Neural cell (in vitro differentiated cells): ENCODE data around the gene C1QC. TPM values are rescaled to one million over a fixed set of nuclear protein-coding genes. Genes with fewer than 3 reads are reported as not detected.

ENCODE experiments used
- H2AFZ ChIP-seq: fragments of 200-600, 300-800 bp; sonication (generic), shearing (Covaris generic); 2 replicates; pipeline ENCODE4 v1.6.0; 2014; ENCODE audit warnings: low read depth, mild to moderate bottlenecking, antibody characterized with exemption, low read length, moderate library complexity
- H3F3A ChIP-seq: fragments of 200-600 bp; shearing (Covaris generic); 2 replicates; pipeline ENCODE4 v1.6.1; 2016; ENCODE audit warnings: mild to moderate bottlenecking, moderate library complexity, mixed read lengths, antibody characterized with exemption, low read length; ENCODE audit not compliant: insufficient read depth, poor library complexity, severe bottlenecking
- H3K27ac ChIP-seq: fragments of 200-600, 300-800 bp; sonication (generic), shearing (Covaris generic); 2 replicates; pipeline ENCODE4 v1.5.1; 2014; ENCODE audit warnings: mild to moderate bottlenecking, low read length, moderate library complexity
- H3K27me3 ChIP-seq: fragments of 300-800, 200-600 bp; sonication (generic), shearing (Covaris generic); 2 replicates; pipeline ENCODE4 v1.6.0; 2014; ENCODE audit warnings: mild to moderate bottlenecking, low read depth, low read length, moderate library complexity; ENCODE audit not compliant: insufficient read depth
- H3K36me3 ChIP-seq: fragments of 300-800, 200-600 bp; sonication (generic), shearing (Covaris generic); 2 replicates; pipeline ENCODE4 v1.5.1; 2014; ENCODE audit warnings: mild to moderate bottlenecking, antibody characterized with exemption, low read length, moderate library complexity; ENCODE audit not compliant: insufficient read depth
- H3K4me2 ChIP-seq: fragments of 300-800, 200-600 bp; sonication (generic), shearing (Covaris generic); 2 replicates; pipeline ENCODE4 v1.6.0; 2014; ENCODE audit warnings: mild to moderate bottlenecking, low read length
- H3K4me3 ChIP-seq: fragments of 300-800, 200-600 bp; sonication (generic), shearing (Covaris generic); 2 replicates; pipeline ENCODE4 v1.5.1; 2014; ENCODE audit warnings: mild to moderate bottlenecking, low read length, moderate library complexity
- H3K79me2 ChIP-seq: fragments of 200-600 bp; shearing (Covaris generic); replicated peaks from 2 replicates; pipeline ENCODE4 v1.6.0; 2014; ENCODE audit warnings: mild to moderate bottlenecking, low read length, moderate library complexity; ENCODE audit not compliant: insufficient read depth
- H3K9ac ChIP-seq: fragments of 300-800, 200-600 bp; sonication (generic), shearing (Covaris generic); 2 replicates; pipeline ENCODE4 v1.6.1; 2016; ENCODE audit warnings: mild to moderate bottlenecking, low read length, mixed read lengths
- H3K9me2 ChIP-seq: fragments of 200-600 bp; shearing (Covaris generic); 2 replicates; pipeline ENCODE4 v1.6.1; 2016; ENCODE audit warnings: mild to moderate bottlenecking, low read length, mixed read lengths; ENCODE audit not compliant: insufficient read depth
- H3K9me3 ChIP-seq: fragments of 200-600, 300-800 bp; sonication (generic), shearing (Covaris generic); 2 replicates; pipeline ENCODE4 v1.6.1; 2016; ENCODE audit warnings: mild to moderate bottlenecking, mixed run types, low read length, moderate library complexity, mixed read lengths
- H4K20me1 ChIP-seq: fragments of 200-600 bp; shearing (Covaris generic); 2 replicates; pipeline ENCODE4 v1.6.1; 2016; ENCODE audit warnings: mild to moderate bottlenecking, mixed run types; ENCODE audit not compliant: insufficient read depth
- EP300 ChIP-seq: fragments of 450-650 bp; conservative IDR thresholded peaks from 2 replicates; pipeline ENCODE4 v1.6.1; 2014; ENCODE audit warnings: antibody characterized with exemption, mild to moderate bottlenecking, moderate library complexity; ENCODE audit not compliant: poor library complexity, severe bottlenecking
- EZH2 ChIP-seq: fragments of 200-600, 300-800 bp; shearing (Covaris generic), sonication (generic); IDR thresholded peaks from 2 replicates; pipeline ENCODE4 v1.6.1; 2014; ENCODE audit warnings: antibody characterized with exemption, low read length, borderline replicate concordance, mild to moderate bottlenecking; ENCODE audit not compliant: insufficient read depth, poor library complexity, severe bottlenecking
- MXI1 ChIP-seq: fragments of 450-650 bp; conservative IDR thresholded peaks from 2 replicates; pipeline ENCODE4 v1.6.1; 2014; ENCODE audit warnings: antibody characterized with exemption, mild to moderate bottlenecking; ENCODE audit not compliant: poor library complexity, severe bottlenecking
- POLR2AphosphoS5 ChIP-seq: IDR thresholded peaks from 2 replicates; pipeline ENCODE4 v1.6.1; 2012
- RAD21 ChIP-seq: fragments of 450-650 bp; conservative IDR thresholded peaks from 2 replicates; pipeline ENCODE4 v1.6.1; 2014; ENCODE audit warnings: antibody characterized with exemption, mild to moderate bottlenecking, moderate library complexity
- SMC3 ChIP-seq: fragments of 450-650 bp; conservative IDR thresholded peaks from 2 replicates; pipeline ENCODE4 v1.6.1; 2014; ENCODE audit warnings: antibody characterized with exemption, mild to moderate bottlenecking, moderate library complexity; ENCODE audit not compliant: poor library complexity
- TAF1 ChIP-seq: IDR thresholded peaks from 2 replicates; pipeline ENCODE4 v1.6.1; 2012; ENCODE audit warnings: low read depth
- polyA plus RNA-seq: library from polyadenylated mRNA; depleted of rRNA; stranded (reverse); fragments of >200 nt; gene quantifications from 2 replicates; pipeline ENCODE4 v1.2.3, GENCODE V29; 2014
- TF ChIP-seq, protein P1 (sequence below): fragments of 450-650 bp; IDR thresholded peaks from 2 replicates; pipeline ENCODE4 v1.5.1; 2014; ENCODE audit warnings: antibody characterized with exemption, mild to moderate bottlenecking, moderate library complexity; ENCODE audit not compliant: poor library complexity, severe bottlenecking
- TF ChIP-seq, protein P2 (sequence below): IDR thresholded peaks from 2 replicates; pipeline ENCODE4 v1.6.1; 2012; ENCODE audit warnings: borderline replicate concordance

C1QC gene
- polyA plus RNA-seq, 1 donor from 2014 or later, result not detected

DNA sequence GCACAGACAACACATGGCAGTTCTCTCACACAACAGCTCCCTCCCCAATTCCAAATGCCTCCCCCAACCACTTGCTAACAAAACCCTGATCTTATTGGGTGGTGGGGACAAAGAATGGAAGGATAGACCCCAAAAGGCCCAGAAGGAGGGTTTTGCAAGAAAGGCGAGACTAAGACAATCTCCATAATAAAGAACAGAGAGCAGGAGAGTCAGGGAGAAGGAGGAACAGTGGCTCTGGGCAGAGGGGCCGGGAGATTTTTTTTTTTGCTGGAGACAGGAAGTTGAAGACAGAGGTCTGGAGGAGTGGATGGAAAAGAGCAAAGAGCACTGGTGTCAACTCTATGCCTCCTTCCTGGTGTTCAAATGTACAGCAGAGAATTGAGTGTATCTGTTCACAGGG, 13.5 kb upstream of the C1QC start:
- Histone ChIP-seq H2AFZ (no peak overlapping the region), H3K4me2 (no peak overlapping the region)
- TF ChIP-seq POLR2AphosphoS5, result no peak
- TF ChIP-seq EP300, result no peak
- TF ChIP-seq SMC3, result no peak
- TF ChIP-seq, protein P1, sequence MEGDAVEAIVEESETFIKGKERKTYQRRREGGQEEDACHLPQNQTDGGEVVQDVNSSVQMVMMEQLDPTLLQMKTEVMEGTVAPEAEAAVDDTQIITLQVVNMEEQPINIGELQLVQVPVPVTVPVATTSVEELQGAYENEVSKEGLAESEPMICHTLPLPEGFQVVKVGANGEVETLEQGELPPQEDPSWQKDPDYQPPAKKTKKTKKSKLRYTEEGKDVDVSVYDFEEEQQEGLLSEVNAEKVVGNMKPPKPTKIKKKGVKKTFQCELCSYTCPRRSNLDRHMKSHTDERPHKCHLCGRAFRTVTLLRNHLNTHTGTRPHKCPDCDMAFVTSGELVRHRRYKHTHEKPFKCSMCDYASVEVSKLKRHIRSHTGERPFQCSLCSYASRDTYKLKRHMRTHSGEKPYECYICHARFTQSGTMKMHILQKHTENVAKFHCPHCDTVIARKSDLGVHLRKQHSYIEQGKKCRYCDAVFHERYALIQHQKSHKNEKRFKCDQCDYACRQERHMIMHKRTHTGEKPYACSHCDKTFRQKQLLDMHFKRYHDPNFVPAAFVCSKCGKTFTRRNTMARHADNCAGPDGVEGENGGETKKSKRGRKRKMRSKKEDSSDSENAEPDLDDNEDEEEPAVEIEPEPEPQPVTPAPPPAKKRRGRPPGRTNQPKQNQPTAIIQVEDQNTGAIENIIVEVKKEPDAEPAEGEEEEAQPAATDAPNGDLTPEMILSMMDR, result no peak
- no peak for TF ChIP-seq MXI1
- TF ChIP-seq, protein P2, sequence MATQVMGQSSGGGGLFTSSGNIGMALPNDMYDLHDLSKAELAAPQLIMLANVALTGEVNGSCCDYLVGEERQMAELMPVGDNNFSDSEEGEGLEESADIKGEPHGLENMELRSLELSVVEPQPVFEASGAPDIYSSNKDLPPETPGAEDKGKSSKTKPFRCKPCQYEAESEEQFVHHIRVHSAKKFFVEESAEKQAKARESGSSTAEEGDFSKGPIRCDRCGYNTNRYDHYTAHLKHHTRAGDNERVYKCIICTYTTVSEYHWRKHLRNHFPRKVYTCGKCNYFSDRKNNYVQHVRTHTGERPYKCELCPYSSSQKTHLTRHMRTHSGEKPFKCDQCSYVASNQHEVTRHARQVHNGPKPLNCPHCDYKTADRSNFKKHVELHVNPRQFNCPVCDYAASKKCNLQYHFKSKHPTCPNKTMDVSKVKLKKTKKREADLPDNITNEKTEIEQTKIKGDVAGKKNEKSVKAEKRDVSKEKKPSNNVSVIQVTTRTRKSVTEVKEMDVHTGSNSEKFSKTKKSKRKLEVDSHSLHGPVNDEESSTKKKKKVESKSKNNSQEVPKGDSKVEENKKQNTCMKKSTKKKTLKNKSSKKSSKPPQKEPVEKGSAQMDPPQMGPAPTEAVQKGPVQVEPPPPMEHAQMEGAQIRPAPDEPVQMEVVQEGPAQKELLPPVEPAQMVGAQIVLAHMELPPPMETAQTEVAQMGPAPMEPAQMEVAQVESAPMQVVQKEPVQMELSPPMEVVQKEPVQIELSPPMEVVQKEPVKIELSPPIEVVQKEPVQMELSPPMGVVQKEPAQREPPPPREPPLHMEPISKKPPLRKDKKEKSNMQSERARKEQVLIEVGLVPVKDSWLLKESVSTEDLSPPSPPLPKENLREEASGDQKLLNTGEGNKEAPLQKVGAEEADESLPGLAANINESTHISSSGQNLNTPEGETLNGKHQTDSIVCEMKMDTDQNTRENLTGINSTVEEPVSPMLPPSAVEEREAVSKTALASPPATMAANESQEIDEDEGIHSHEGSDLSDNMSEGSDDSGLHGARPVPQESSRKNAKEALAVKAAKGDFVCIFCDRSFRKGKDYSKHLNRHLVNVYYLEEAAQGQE, result no peak
- no peak for TF ChIP-seq TAF1
- TF ChIP-seq RAD21, result no peak
- no peak for TF ChIP-seq EZH2

DNA sequence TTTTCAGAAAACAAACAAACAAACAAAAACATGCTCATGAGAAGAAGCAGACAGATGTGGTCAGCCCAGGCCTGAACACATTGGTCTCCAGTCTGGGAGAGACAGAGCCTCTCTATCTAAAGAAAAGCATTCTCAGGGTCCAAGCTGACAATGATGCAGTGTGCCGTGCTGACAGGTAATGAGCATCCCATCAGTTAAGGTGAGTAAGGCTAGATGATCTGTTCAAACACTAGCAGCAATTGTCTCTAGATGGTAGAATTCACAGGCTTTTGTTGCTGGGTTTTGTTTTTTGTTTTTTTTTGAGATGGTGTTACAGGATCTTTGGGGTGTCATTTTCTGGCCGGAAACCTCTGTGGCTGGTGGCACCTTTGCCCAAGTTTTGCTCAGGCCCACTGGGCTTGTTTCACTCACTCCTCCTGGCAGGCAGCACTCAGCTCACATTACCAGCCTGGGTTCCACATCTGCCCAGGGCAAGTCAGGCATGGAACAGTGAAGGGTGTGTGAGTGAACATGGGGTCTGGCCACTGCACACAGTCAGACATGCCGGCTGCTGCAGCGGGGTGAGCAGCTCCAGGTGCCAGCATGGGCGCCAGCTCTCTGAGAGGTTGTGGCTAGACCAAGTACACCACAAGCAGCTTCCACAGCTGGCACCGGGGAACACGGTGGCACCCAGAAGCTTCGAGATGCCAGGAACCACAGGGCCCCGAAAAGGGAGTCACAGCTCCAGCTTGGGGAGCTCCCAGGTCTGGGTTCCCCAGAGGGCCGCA, 9.6 kb upstream of the C1QC start:
- Histone ChIP-seq H3K27ac (no peak overlapping the region), H3K9me3 (no peaks in the 10 kb centered on the region), H3K36me3 (no peaks in the 10 kb centered on the region), H3F3A (no peaks in the 10 kb centered on the region), H4K20me1 (no peaks in the 10 kb centered on the region), H3K79me2 (no peaks in the 10 kb centered on the region), H3K27me3 (no peaks in the 10 kb centered on the region), H3K4me2 (no peak overlapping the region), H3K9ac (no peak overlapping the region), H2AFZ (no peak overlapping the region), H3K9me2 (no peaks in the 10 kb centered on the region), H3K4me3 (no peak overlapping the region)
- TF ChIP-seq EP300 (no peak), MXI1 (no peak)
- TF ChIP-seq, protein P2, result no peak

More for the DNA sequence above, 13.5 kb upstream of the C1QC start:
- Histone ChIP-seq H3K9ac (no peak overlapping the region), H3K27me3 (no peaks in the 10 kb centered on the region), H4K20me1 (no peaks in the 10 kb centered on the region), H3K4me3 (no peak overlapping the region), H3F3A (no peaks in the 10 kb centered on the region), H3K27ac (no peak overlapping the region), H3K9me3 (no peaks in the 10 kb centered on the region), H3K79me2 (no peaks in the 10 kb centered on the region), H3K36me3 (no peaks in the 10 kb centered on the region), H3K9me2 (no peaks in the 10 kb centered on the region)
